HEK293 (cell line): ENCODE results near the gene PTPRN.

Experiments
- CTCF ChIP-seq: fragments of 450-650 bp; formaldehyde crosslinking; IDR thresholded peaks from 2 replicates; pipeline ENCODE4 v1.5.1; 2016; ENCODE audit warnings: missing biosample characterization, missing genetic modification characterization
- RBAK ChIP-seq: fragments of 450-650 bp; formaldehyde crosslinking; IDR thresholded peaks from 2 replicates; pipeline ENCODE4 v1.5.1; 2016; ENCODE audit warnings: missing biosample characterization, missing genetic modification characterization
- ZBTB20 ChIP-seq: fragments of 450-650 bp; formaldehyde crosslinking; IDR thresholded peaks from 2 replicates; pipeline ENCODE4 v1.5.1; 2016; ENCODE audit warnings: missing biosample characterization, missing genetic modification characterization
- ZFP41 ChIP-seq: fragments of 450-650 bp; formaldehyde crosslinking; IDR thresholded peaks from 2 replicates; pipeline ENCODE4 v1.5.1; 2016; ENCODE audit warnings: missing biosample characterization, missing genetic modification characterization, borderline replicate concordance
- ZNF416 ChIP-seq: fragments of 450-650 bp; formaldehyde crosslinking; IDR thresholded peaks from 2 replicates; pipeline ENCODE4 v1.5.1; 2016; ENCODE audit warnings: missing biosample characterization, missing genetic modification characterization
- ZNF701 ChIP-seq: fragments of 450-650 bp; formaldehyde crosslinking; IDR thresholded peaks from 2 replicates; pipeline ENCODE4 v1.5.1; 2016; ENCODE audit warnings: missing biosample characterization, missing genetic modification characterization

GRCh38 chr2:219354582-219354981 lies 45.4 kb upstream of the PTPRN start:
- TF ChIP-seq RBAK (tag by site-specific recombination) (no peak), ZNF416 (tag by site-specific recombination) (no peak), ZFP41 (tag by site-specific recombination) (no peak), CTCF (tag by site-specific recombination) (no peak), ZBTB20 (tag by site-specific recombination) (no peak), ZNF701 (tag by site-specific recombination) (no peak)
